Progenitor cell of endocrine pancreas (in vitro differentiated cells): ENCODE data around the gene LRRC52. TPM values are rescaled to one million over a fixed set of nuclear protein-coding genes. Genes with fewer than 3 reads are reported as not detected.

Source experiments
- DNase-seq: peaks from one replicate; pipeline ENCODE4 v3.0.0; 2021; ENCODE audit warnings: low spot score; ENCODE audit not compliant: unreplicated experiment
- H3K27ac Mint-ChIP-seq: 2 replicates; pipeline ENCODE4 v1.8.0; 2021; ENCODE audit warnings: mild to moderate bottlenecking, moderate library complexity, mixed read lengths
- H3K27me3 Mint-ChIP-seq: 2 replicates; pipeline ENCODE4 v1.8.0; 2021; ENCODE audit warnings: mixed read lengths
- H3K36me3 Mint-ChIP-seq: 2 replicates; pipeline ENCODE4 v1.8.0; 2022; ENCODE audit warnings: mixed read lengths; ENCODE audit not compliant: insufficient read depth
- H3K4me1 Mint-ChIP-seq: 2 replicates; pipeline ENCODE4 v1.8.0; 2021; ENCODE audit warnings: low read depth, mixed read lengths
- H3K4me3 Mint-ChIP-seq: 2 replicates; pipeline ENCODE4 v1.8.0; 2021; ENCODE audit warnings: low read depth, mild to moderate bottlenecking, moderate library complexity, mixed read lengths
- H3K9me3 Mint-ChIP-seq: 2 replicates; pipeline ENCODE4 v1.8.0; 2021; ENCODE audit warnings: low read depth, mixed read lengths
- CTCF ChIP-seq: fragments of 200-600 bp; sonication (generic); IDR thresholded peaks from one replicate; pipeline ENCODE4 v1.5.0; 2021; ENCODE audit warnings: antibody characterized with exemption, mild to moderate bottlenecking; ENCODE audit not compliant: unreplicated experiment
- total RNA-seq: library from RNA; stranded (reverse); gene quantifications from 2 replicates; pipeline ENCODE4 v1.2.1, GENCODE V29; 2021

The LRRC52 gene
- total RNA-seq, 1 donor from 2014 or later: not detected

GRCh38 chr1:165573787-165574186, 30.0 kb downstream of the LRRC52 start:
- Mint-ChIP-seq H3K4me1 (peaks cover 2% of the 10 kb centered on the region), H3K36me3 (no peaks in the 10 kb centered on the region), H3K4me3 (no peak overlapping the region), H3K9me3 (no peaks in the 10 kb centered on the region), H3K27ac (no peak overlapping the region), H3K27me3 (peaks cover 7% of the 10 kb centered on the region)
- no peak for TF ChIP-seq CTCF
- no peak for DNase-seq

- Mint-ChIP-seq H3K27ac (no peak overlapping the region), H3K9me3 (no peaks in the 10 kb centered on the region)
- no peak for TF ChIP-seq CTCF
Observed at GRCh38 chr1:165574295-165574694, 30.5 kb downstream of the LRRC52 start.

GRCh38 chr1:165575468-165576099, 31.8 kb downstream of the LRRC52 start:
- Mint-ChIP-seq H3K4me1 (peaks cover 2% of the 10 kb centered on the region), H3K36me3 (no peaks in the 10 kb centered on the region), H3K27ac (no peak overlapping the region), H3K27me3 (peaks cover 11% of the 10 kb centered on the region), H3K4me3 (no peak overlapping the region), H3K9me3 (no peaks in the 10 kb centered on the region)
- TF ChIP-seq CTCF: no peak
- DNase-seq: no peak

More at GRCh38 chr1:165574295-165574694, 30.5 kb downstream of the LRRC52 start:
- Mint-ChIP-seq H3K4me3 (no peak overlapping the region), H3K4me1 (peaks cover 2% of the 10 kb centered on the region), H3K27me3 (peaks cover 7% of the 10 kb centered on the region), H3K36me3 (no peaks in the 10 kb centered on the region)
- no peak for DNase-seq

DNA sequence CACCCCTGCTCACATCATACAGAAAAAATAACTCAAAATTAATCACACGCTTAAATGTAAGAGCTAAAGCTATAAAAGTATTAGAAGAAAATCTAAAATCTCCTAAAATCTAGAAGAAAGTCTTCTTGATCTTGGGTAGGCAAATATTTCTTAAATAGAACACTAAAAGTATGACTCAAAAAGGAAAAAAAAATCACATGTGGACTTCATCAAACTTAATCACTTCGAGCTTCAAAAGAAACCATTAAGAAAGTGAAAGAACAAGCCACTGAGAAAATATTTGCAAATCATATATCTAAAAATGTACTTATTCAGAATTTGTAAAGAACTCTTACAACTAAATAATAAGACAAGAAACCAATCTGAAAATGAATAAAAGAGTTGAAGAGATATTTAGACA, 32.7 kb downstream of the LRRC52 start:
- DNase-seq: no peak
- no peaks in the 10 kb centered on the region for H3K36me3 Mint-ChIP-seq
- no peak overlapping the region for H3K27ac Mint-ChIP-seq

GRCh38 chr1:165577707-165578106, 33.9 kb downstream of the LRRC52 start:
- no peak overlapping the region for H3K4me3 Mint-ChIP-seq
- no peaks in the 10 kb centered on the region for H3K36me3 Mint-ChIP-seq

More for the DNA sequence above, 32.7 kb downstream of the LRRC52 start:
- TF ChIP-seq CTCF: no peak
- no peak overlapping the region for H3K4me3 Mint-ChIP-seq
- H3K4me1 Mint-ChIP-seq: peaks cover 2% of the 10 kb centered on the region
- H3K27me3 Mint-ChIP-seq: peaks cover 9% of the 10 kb centered on the region
- H3K9me3 Mint-ChIP-seq: no peaks in the 10 kb centered on the region

More at GRCh38 chr1:165577707-165578106, 33.9 kb downstream of the LRRC52 start:
- Mint-ChIP-seq H3K9me3 (no peaks in the 10 kb centered on the region), H3K27me3 (peaks cover 8% of the 10 kb centered on the region), H3K27ac (no peak overlapping the region), H3K4me1 (no peaks in the 10 kb centered on the region)
- DNase-seq: no peak
- no peak for TF ChIP-seq CTCF
